HEK293 (cell line): Measurements from ENCODE around the gene CHCHD5.

ENCODE experiments used
- GLIS2 ChIP-seq: fragments of 450-650 bp; formaldehyde crosslinking; IDR thresholded peaks from 2 replicates; pipeline ENCODE4 v1.5.1; 2016; ENCODE audit warnings: missing biosample characterization, missing genetic modification characterization
- HOXA7 ChIP-seq: sonication (generic); formaldehyde crosslinking; IDR thresholded peaks from 2 replicates; pipeline ENCODE4 v1.8.1; 2022; ENCODE audit warnings: missing genetic modification reagents, borderline replicate concordance
- KLF9 ChIP-seq: fragments of 450-650 bp; formaldehyde crosslinking; IDR thresholded peaks from 2 replicates; pipeline ENCODE4 v1.5.1; 2016; ENCODE audit warnings: missing biosample characterization, missing genetic modification characterization, low read depth
- MYNN ChIP-seq: fragments of 450-650 bp; formaldehyde crosslinking; IDR thresholded peaks from 2 replicates; pipeline ENCODE4 v1.5.1; 2016; ENCODE audit warnings: missing biosample characterization, missing genetic modification characterization, borderline replicate concordance
- OVOL3 ChIP-seq: fragments of 450-650 bp; formaldehyde crosslinking; IDR thresholded peaks from 2 replicates; pipeline ENCODE4 v1.5.1; 2016; ENCODE audit warnings: missing biosample characterization, missing genetic modification characterization
- YY2 ChIP-seq: fragments of 450-650 bp; formaldehyde crosslinking; IDR thresholded peaks from 2 replicates; pipeline ENCODE4 v1.5.1; 2016; ENCODE audit warnings: missing biosample characterization, missing genetic modification characterization
- ZFP3 ChIP-seq: fragments of 450-650 bp; formaldehyde crosslinking; IDR thresholded peaks from 2 replicates; pipeline ENCODE4 v1.5.1; 2016; ENCODE audit warnings: low read depth, missing biosample characterization, missing genetic modification characterization
- ZNF132 ChIP-seq: fragments of 450-650 bp; formaldehyde crosslinking; IDR thresholded peaks from 2 replicates; pipeline ENCODE4 v1.5.1; 2017; ENCODE audit warnings: missing biosample characterization, missing genetic modification characterization, borderline replicate concordance
- ZNF146 ChIP-seq: fragments of 450-650 bp; formaldehyde crosslinking; IDR thresholded peaks from 2 replicates; pipeline ENCODE4 v1.5.1; 2016; ENCODE audit warnings: missing biosample characterization, missing genetic modification characterization
- ZNF157 ChIP-seq: fragments of 450-650 bp; formaldehyde crosslinking; IDR thresholded peaks from 2 replicates; pipeline ENCODE4 v1.5.1; 2016; ENCODE audit warnings: missing biosample characterization, missing genetic modification characterization
- ZNF24 ChIP-seq: fragments of 450-650 bp; formaldehyde crosslinking; IDR thresholded peaks from 2 replicates; pipeline ENCODE4 v1.5.1; 2016; ENCODE audit warnings: missing biosample characterization, missing genetic modification characterization
- ZNF324 ChIP-seq: fragments of 450-650 bp; formaldehyde crosslinking; IDR thresholded peaks from 2 replicates; pipeline ENCODE4 v1.5.1; 2016; ENCODE audit warnings: missing biosample characterization, missing genetic modification characterization
- ZNF366 ChIP-seq: fragments of 450-650 bp; formaldehyde crosslinking; conservative IDR thresholded peaks from 2 replicates; pipeline ENCODE4 v1.5.1; 2016; ENCODE audit warnings: missing biosample characterization, missing genetic modification characterization
- ZNF423 ChIP-seq: fragments of 450-650 bp; formaldehyde crosslinking; IDR thresholded peaks from 2 replicates; pipeline ENCODE4 v1.5.1; 2016; ENCODE audit warnings: missing biosample characterization, missing genetic modification characterization
- ZNF426 ChIP-seq: fragments of 450-650 bp; formaldehyde crosslinking; IDR thresholded peaks from 2 replicates; pipeline ENCODE4 v1.5.1; 2017; ENCODE audit warnings: missing biosample characterization, missing genetic modification characterization, mild to moderate bottlenecking, inconsistent platforms, moderate library complexity
- ZNF510 ChIP-seq: fragments of 450-650 bp; formaldehyde crosslinking; IDR thresholded peaks from 2 replicates; pipeline ENCODE4 v1.5.1; 2018; ENCODE audit warnings: mild to moderate bottlenecking, missing genetic modification characterization, missing biosample characterization; ENCODE audit not compliant: insufficient replicate concordance
- ZNF549 ChIP-seq: fragments of 450-650 bp; IDR thresholded peaks from 2 replicates; pipeline ENCODE4 v1.5.1; 2018; ENCODE audit warnings: missing biosample characterization, missing genetic modification characterization, mild to moderate bottlenecking, inconsistent platforms, moderate library complexity
- ZNF558 ChIP-seq: fragments of 450-650 bp; formaldehyde crosslinking; IDR thresholded peaks from 2 replicates; pipeline ENCODE4 v1.5.1; 2016; ENCODE audit warnings: missing biosample characterization, missing genetic modification characterization
- ZNF561 ChIP-seq: fragments of 450-650 bp; IDR thresholded peaks from 2 replicates; pipeline ENCODE4 v1.5.1; 2018; ENCODE audit warnings: missing biosample characterization, missing genetic modification characterization, borderline replicate concordance
- ZNF585B ChIP-seq: fragments of 450-650 bp; formaldehyde crosslinking; IDR thresholded peaks from 2 replicates; pipeline ENCODE4 v1.5.1; 2016; ENCODE audit warnings: missing biosample characterization, missing genetic modification characterization
- ZNF785 ChIP-seq: fragments of 450-650 bp; formaldehyde crosslinking; IDR thresholded peaks from 2 replicates; pipeline ENCODE4 v1.5.1; 2016; ENCODE audit warnings: missing biosample characterization, missing genetic modification characterization
- ZNF830 ChIP-seq: fragments of 450-650 bp; IDR thresholded peaks from 2 replicates; pipeline ENCODE4 v1.5.0; 2018; ENCODE audit warnings: missing biosample characterization, missing genetic modification characterization, low read depth, mild to moderate bottlenecking, moderate library complexity
- TF ChIP-seq, protein P1 (sequence below): fragments of 450-650 bp; formaldehyde crosslinking; conservative IDR thresholded peaks from 2 replicates; pipeline ENCODE4 v1.5.1; 2016; ENCODE audit warnings: low read depth, missing biosample characterization, missing genetic modification characterization
- TF ChIP-seq, protein P2 (sequence below): fragments of 450-650 bp; formaldehyde crosslinking; IDR thresholded peaks from 2 replicates; pipeline ENCODE4 v1.5.1; 2016; ENCODE audit warnings: missing biosample characterization, missing genetic modification characterization
- TF ChIP-seq, protein P3 (sequence below): fragments of 450-650 bp; formaldehyde crosslinking; IDR thresholded peaks from 2 replicates; pipeline ENCODE4 v1.5.1; 2016; ENCODE audit warnings: missing biosample characterization, missing genetic modification characterization
- TF ChIP-seq, protein P4 (sequence below): fragments of 450-650 bp; formaldehyde crosslinking; IDR thresholded peaks from 2 replicates; pipeline ENCODE4 v1.5.1; 2016; ENCODE audit warnings: missing biosample characterization, missing genetic modification characterization
- TF ChIP-seq, protein P5 (sequence below): fragments of 450-650 bp; formaldehyde crosslinking; IDR thresholded peaks from 2 replicates; pipeline ENCODE4 v1.5.1; 2017; ENCODE audit warnings: missing biosample characterization, missing genetic modification characterization
- TF ChIP-seq, protein P6 (sequence below): fragments of 450-650 bp; formaldehyde crosslinking; IDR thresholded peaks from 2 replicates; pipeline ENCODE4 v1.5.1; 2016; ENCODE audit warnings: missing biosample characterization, missing genetic modification characterization

CHCHD5 gene

DNA sequence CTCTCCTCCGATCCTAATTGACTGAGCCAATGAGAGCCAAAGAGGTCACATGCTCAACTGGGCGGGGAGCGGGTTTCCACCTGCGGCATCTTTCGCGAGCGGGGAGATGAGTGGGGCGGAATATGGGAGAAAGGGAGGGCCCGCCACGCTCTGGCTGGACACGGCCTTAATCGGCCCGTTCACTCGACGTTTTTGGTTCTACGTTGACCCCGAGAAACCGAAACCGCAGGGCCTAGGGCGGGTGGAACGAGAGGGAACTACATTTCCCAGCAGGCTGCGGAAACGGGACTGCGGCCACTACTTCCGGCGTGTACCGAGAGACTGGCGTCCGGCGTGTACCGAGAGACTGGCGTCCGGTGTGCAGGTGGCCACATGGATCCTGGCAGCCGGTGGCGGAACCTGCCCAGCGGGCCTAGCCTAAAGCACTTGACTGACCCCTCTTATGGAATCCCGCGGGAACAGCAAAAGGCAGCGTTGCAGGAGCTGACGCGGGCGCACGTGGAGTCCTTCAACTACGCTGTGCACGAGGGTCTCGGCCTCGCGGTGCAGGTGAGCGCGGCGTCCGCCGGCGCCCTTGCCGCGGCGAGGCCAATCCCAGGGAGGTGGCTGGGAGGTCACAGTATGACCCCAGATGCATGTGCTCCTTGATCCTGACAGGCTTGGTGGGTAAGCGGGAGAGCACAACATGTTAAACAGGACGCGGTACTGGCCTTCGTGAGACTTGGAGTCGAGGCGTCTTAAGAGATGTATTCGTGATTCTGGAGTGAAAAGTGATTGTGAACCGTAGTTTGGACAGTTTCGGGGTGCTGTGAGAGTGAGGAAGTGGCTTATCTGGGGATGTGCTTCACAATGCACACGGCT is 42.1 kb upstream of the CHCHD5 start, which contains the start of gene POLR1B (continued):
- TF ChIP-seq, protein P1, sequence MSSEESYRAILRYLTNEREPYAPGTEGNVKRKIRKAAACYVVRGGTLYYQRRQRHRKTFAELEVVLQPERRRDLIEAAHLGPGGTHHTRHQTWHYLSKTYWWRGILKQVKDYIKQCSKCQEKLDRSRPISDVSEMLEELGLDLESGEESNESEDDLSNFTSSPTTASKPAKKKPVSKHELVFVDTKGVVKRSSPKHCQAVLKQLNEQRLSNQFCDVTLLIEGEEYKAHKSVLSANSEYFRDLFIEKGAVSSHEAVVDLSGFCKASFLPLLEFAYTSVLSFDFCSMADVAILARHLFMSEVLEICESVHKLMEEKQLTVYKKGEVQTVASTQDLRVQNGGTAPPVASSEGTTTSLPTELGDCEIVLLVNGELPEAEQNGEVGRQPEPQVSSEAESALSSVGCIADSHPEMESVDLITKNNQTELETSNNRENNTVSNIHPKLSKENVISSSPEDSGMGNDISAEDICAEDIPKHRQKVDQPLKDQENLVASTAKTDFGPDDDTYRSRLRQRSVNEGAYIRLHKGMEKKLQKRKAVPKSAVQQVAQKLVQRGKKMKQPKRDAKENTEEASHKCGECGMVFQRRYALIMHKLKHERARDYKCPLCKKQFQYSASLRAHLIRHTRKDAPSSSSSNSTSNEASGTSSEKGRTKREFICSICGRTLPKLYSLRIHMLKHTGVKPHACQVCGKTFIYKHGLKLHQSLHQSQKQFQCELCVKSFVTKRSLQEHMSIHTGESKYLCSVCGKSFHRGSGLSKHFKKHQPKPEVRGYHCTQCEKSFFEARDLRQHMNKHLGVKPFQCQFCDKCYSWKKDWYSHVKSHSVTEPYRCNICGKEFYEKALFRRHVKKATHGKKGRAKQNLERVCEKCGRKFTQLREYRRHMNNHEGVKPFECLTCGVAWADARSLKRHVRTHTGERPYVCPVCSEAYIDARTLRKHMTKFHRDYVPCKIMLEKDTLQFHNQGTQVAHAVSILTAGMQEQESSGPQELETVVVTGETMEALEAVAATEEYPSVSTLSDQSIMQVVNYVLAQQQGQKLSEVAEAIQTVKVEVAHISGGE (tag by site-specific recombination): peak; percentile 98
- TF ChIP-seq OVOL3 (peak; percentile 15; the same call in 1 of the 2 replicates), ZNF830 (tag by site-specific recombination) (no peak), ZNF585B (tag by site-specific recombination) (no peak), MYNN (tag by site-specific recombination) (no peak), HOXA7 (CRISPR knock-in tag) (no peak), ZNF24 (tag by site-specific recombination) (0 out of 2 replicates have a peak, but pooled peaks have one; percentile 22), ZNF132 (tag by site-specific recombination) (no peak), ZNF785 (tag by site-specific recombination) (no peak), ZNF423 (tag by site-specific recombination) (no peak), ZNF426 (tag by site-specific recombination) (no peak), GLIS2 (peak; percentile 35; the same call in 1 of the 2 replicates), ZNF561 (0 out of 2 replicates have a peak, but pooled peaks have one; percentile 51), ZNF157 (tag by site-specific recombination) (no peak), ZNF146 (no peak), ZNF510 (tag by site-specific recombination) (no peak), ZNF324 (tag by site-specific recombination) (no peak; the same call in 1 of the 2 replicates), ZNF549 (tag by site-specific recombination) (no peak), KLF9 (tag by site-specific recombination) (peak; percentile 30; the same call in 1 of the 2 replicates), YY2 (tag by site-specific recombination) (0 out of 2 replicates have a peak, but pooled peaks have one; percentile 21), ZFP3 (tag by site-specific recombination) (no peak), ZNF558 (tag by site-specific recombination) (no peak), ZNF366 (tag by site-specific recombination) (no peak)
- TF ChIP-seq, protein P2, sequence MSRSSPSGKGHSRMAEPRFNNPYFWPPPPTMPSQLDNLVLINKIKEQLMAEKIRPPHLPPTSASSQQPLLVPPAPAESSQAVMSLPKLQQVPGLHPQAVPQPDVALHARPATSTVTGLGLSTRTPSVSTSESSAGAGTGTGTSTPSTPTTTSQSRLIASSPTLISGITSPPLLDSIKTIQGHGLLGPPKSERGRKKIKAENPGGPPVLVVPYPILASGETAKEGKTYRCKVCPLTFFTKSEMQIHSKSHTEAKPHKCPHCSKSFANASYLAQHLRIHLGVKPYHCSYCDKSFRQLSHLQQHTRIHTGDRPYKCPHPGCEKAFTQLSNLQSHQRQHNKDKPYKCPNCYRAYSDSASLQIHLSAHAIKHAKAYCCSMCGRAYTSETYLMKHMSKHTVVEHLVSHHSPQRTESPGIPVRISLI (tag by site-specific recombination): no peak
- TF ChIP-seq, protein P3, sequence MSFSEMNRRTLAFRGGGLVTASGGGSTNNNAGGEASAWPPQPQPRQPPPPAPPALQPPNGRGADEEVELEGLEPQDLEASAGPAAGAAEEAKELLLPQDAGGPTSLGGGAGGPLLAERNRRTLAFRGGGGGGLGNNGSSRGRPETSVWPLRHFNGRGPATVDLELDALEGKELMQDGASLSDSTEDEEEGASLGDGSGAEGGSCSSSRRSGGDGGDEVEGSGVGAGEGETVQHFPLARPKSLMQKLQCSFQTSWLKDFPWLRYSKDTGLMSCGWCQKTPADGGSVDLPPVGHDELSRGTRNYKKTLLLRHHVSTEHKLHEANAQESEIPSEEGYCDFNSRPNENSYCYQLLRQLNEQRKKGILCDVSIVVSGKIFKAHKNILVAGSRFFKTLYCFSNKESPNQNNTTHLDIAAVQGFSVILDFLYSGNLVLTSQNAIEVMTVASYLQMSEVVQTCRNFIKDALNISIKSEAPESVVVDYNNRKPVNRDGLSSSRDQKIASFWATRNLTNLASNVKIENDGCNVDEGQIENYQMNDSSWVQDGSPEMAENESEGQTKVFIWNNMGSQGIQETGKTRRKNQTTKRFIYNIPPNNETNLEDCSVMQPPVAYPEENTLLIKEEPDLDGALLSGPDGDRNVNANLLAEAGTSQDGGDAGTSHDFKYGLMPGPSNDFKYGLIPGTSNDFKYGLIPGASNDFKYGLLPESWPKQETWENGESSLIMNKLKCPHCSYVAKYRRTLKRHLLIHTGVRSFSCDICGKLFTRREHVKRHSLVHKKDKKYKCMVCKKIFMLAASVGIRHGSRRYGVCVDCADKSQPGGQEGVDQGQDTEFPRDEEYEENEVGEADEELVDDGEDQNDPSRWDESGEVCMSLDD: no peak; the same call in 1 of the 2 replicates
- TF ChIP-seq, protein P4, sequence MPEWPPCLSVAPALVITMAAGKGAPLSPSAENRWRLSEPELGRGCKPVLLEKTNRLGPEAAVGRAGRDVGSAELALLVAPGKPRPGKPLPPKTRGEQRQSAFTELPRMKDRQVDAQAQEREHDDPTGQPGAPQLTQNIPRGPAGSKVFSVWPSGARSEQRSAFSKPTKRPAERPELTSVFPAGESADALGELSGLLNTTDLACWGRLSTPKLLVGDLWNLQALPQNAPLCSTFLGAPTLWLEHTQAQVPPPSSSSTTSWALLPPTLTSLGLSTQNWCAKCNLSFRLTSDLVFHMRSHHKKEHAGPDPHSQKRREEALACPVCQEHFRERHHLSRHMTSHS (tag by site-specific recombination): no peak
- TF ChIP-seq, protein P5, sequence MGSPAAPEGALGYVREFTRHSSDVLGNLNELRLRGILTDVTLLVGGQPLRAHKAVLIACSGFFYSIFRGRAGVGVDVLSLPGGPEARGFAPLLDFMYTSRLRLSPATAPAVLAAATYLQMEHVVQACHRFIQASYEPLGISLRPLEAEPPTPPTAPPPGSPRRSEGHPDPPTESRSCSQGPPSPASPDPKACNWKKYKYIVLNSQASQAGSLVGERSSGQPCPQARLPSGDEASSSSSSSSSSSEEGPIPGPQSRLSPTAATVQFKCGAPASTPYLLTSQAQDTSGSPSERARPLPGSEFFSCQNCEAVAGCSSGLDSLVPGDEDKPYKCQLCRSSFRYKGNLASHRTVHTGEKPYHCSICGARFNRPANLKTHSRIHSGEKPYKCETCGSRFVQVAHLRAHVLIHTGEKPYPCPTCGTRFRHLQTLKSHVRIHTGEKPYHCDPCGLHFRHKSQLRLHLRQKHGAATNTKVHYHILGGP: no peak
- TF ChIP-seq, protein P6, sequence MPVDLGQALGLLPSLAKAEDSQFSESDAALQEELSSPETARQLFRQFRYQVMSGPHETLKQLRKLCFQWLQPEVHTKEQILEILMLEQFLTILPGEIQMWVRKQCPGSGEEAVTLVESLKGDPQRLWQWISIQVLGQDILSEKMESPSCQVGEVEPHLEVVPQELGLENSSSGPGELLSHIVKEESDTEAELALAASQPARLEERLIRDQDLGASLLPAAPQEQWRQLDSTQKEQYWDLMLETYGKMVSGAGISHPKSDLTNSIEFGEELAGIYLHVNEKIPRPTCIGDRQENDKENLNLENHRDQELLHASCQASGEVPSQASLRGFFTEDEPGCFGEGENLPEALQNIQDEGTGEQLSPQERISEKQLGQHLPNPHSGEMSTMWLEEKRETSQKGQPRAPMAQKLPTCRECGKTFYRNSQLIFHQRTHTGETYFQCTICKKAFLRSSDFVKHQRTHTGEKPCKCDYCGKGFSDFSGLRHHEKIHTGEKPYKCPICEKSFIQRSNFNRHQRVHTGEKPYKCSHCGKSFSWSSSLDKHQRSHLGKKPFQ (tag by site-specific recombination): no peak
